Ovary (tissue), 3 donors: Measurements from ENCODE around the gene SLC39A3.

Experiments
- CTCF ChIP-seq, 3 donors: fragments of 450-650 bp in 2 of 3; fragments of 200-600 bp in 1 of 3; IDR thresholded peaks; one replicate each; pipeline versions ENCODE4 v1.5.1 to v1.8.0; 2016 to 2022; ENCODE audit warnings: antibody characterized with exemption in 3 of 3, mild to moderate bottlenecking in 1 of 3
- EP300 ChIP-seq: sonication (generic); formaldehyde crosslinking; IDR thresholded peaks from one replicate; pipeline ENCODE4 v1.6.1; 2017; ENCODE audit warnings: antibody characterized with exemption
- POLR2A ChIP-seq: fragments of 450-650 bp; IDR thresholded peaks from one replicate; pipeline ENCODE4 v1.6.1; 2017; ENCODE audit warnings: antibody characterized with exemption, mild to moderate bottlenecking, moderate library complexity
- donor health status: DM: no; HTN: no; CAD: no.

GRCh38 chr19:2739602-2740313, at the start of gene SLC39A3:
- no peak for TF ChIP-seq POLR2A
- TF ChIP-seq CTCF (IDR thresholded peaks at IDR 0.05), result peak in 2 of 3 donors; percentile 31 to 73
- TF ChIP-seq EP300, result no peak
